ENCODE results near the gene PPP1R1C.

The PPP1R1C gene

DNA sequence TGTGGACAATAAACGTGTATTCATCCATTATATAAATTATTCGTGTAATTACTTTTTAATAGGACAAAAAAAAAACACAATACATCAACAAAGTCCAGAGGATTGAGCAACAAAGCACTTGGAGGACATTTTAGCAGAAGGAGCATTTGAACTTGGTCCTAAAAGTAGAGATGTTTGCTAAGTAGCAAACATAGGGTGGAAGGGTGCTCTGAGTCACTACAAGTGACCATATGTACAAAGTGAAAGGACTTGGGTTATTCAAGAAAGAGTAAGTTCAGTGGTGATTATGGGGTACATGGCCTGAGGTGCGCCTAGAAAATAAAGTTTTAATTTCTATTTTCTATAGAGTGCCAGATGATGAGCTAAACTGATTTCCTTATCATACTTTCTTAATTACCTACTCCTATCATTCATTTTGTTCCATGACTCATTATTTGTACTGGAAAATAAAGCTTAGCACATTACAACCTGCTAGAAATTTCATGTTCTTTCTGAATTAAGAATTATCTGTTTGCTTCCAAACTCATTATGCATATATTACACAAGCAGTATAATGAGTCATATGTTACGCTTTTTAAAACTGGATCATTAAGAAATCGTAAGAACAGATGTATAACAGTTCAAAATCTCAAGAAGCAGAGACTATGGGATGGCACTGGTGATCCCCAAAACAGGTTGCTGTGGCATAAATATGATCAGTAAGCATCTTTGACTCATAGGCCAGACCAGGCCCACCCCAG lies 13.1 kb upstream of the PPP1R1C start:
- no peak for ATAC-seq

GRCh38 chr2:181973171-181973783 lies 12.4 kb upstream of the PPP1R1C start:
- no peak for ATAC-seq

GRCh38 chr2:181977661-181978350 lies 7.8 kb upstream of the PPP1R1C start:
- peak; percentile 75 to 76 for ATAC-seq

DNA sequence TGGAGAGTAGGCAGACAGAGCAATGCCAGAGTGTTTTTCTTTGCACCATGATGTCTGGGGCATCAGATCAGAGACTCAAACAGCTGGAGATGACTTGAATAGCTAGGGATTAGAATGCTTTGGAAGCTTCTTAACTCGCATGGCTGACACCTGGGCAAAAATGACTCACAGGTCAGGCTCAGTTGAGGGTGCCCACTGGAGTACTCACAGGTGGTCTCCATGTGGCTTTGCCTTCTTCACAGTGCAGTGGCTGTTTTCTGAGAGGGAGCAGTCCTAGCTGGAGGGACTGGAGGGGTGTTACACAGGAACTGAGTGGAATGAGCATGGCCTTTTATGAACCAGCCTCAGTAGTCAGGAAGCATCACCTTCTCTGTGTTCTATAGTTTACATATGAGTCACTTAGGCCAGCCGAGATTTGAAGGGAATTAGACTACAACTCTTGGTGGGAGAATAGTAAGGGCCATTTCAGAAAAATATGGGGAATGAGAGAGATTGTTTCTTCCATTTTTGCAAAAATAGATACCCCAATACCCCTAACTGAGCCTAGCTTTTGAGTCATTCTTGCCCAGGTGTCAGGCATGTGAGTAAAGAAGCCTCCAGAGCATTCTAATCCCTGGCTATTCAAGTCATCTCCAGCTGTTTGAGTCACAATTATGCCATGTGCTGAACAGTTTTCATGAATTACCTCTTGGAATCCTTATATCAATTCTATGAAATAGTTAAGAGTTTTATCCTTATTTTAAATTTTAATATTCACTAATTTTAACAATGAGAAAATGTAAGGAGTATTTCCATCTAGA lies 7.1 kb upstream of the PPP1R1C start:
- ATAC-seq, result no peak

DNA sequence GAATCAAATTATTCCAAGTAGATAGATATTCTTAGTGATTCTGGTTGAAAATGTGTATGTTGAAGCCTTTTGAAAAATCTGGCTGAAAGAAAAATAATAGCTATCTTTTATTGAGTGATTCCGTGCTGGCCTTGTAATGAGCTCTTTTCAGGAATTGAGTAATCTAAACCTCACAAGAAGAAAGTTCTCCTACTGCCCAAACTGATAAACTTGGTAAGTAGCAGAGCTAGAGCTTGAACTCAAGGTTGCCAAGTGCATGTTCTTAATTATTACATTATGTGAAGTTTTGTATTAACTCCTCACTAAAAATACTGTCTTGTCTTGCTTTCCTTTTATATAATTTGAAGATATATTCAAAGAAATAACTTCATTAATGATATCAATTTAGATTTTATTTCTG lies 1.6 kb upstream of the PPP1R1C start:
- ATAC-seq, result no peak

GRCh38 chr2:181984814-181985631 lies 630 bp upstream of the PPP1R1C start:
- no peak for ATAC-seq

DNA sequence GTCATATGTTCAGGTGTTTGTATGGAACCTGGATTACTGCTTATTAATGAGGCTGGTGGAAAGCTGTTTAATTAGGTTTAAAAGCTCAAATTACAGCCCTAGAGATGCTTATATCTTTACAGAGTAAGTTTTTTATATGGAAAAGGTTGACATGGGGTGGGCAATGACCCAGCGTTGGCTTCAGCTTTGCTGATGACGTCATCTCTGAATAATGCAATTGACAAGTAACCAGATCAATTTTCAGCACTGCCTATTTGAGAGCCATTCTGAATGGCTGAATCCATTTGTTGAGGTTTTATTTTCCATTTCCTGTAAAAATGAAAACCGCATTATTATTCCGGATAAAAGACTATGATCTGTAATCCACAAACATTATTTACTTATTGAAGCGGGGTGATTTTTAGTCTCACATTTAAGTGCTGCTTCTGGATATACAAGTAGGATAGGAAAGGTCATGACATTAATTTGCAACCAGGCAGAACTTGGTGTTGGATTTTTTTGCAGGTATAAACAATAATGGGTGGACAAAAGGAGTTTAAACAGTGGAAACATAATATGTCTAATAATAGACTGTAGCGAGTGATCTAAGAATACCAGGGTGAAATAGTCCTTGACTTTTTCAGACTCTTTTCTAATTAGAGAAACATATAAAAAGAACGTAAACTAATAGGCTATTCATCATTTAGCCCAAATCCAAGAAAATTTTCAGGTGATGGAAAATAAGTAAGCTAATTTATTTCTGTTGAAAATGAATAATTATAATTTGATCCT lies 2.7 kb downstream of the PPP1R1C start:
- no peak for ATAC-seq

DNA sequence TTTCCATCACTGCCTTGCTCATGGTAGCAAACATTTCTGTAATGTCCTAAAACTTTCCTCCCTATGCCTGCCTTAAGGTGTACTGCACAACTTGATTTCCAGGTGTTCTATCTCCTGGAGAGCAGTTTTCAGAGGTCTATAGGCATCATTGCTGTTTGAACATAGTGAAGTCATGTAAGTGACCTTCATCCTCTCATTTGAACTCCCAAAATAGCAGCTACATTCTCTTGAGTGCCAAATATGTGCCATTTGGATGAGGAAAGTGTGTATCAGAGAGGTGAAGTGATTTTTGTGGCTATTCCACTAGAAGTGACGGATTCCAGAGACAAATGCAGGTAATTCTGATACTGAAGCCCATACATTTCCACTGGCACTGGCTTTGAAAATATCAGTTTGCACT lies 3.4 kb downstream of the PPP1R1C start:
- no peak for ATAC-seq

- ATAC-seq, result peak in 1 of 2 donors; percentile 27
Measured at GRCh38 chr2:181991171-181991885, 5.7 kb downstream of the PPP1R1C start.

- ATAC-seq, result no peak
Measured at GRCh38 chr2:181992776-181993175, 7.1 kb downstream of the PPP1R1C start.

GRCh38 chr2:181995289-181995688 lies 9.6 kb downstream of the PPP1R1C start:
- ATAC-seq, result peak in 1 of 2 donors; percentile 20

DNA sequence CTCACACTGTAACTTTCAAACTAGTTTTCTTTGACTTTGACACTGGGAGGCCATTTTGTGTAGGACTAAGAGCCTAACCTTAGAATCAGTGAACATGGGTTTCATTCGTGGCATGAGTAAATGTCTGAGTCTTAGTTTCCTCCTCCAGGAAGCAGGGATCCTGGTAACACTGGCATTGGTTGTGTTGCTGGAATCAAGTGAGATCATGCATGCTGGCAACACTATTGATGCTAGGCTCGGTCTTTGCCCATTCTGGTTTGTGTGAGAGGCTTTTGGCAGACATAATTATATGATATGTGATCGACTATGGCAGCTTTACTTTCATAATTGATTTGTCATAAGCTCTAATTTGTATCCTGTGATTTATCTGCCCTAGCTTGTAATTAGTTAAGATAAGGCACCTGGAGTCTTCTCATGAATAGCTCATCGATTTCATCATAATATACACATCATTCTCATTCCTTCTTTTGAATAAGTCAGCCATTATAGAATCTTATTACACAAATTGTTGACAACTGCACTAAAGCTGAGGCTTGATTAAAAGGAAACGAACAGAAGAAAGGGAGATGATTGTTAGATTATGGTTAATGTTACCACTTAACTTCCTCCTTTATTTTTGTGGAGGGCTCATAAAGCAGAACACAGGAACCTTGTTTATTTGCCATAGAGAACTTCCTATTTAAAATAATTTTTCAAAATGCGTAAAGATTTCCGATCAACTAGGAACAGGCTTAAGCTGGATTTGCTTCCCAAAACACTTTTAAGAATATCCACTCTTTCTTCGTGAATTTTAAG lies 12.6 kb downstream of the PPP1R1C start:
- ATAC-seq, result no peak

- no peak for ATAC-seq
Measured at GRCh38 chr2:181998891-181999654, 13.4 kb downstream of the PPP1R1C start.

- ATAC-seq, result no peak
Measured at GRCh38 chr2:181999911-182000310, 14.3 kb downstream of the PPP1R1C start.

DNA sequence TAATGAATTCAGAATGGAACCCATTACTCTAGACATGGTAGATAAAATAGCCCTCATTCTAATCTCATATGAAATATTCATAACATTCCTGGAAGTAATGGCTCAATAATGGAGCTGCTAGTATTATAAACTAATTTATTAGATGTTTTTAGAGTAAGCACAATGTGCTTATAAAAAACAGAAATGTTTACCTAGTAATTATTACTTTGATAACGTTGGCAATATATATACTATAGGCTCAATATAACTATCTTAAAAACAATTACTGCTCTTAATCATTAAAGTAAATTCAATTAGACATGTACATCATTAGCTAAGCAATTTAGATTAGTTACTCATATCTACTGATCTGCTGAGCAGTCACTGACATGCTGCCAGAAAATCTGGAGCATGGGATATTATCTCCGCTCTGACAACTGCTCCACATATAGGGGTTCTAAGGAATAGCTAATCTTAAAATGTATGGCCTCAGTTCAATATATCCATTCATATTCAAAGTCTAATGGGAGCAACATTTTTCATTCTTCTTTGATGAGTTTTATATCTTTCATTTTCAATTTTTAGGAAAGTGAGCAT lies 19.4 kb downstream of the PPP1R1C start:
- ATAC-seq, result no peak

- no peak for ATAC-seq
Measured at GRCh38 chr2:182006595-182007341, 21.1 kb downstream of the PPP1R1C start.

- no peak for ATAC-seq
Measured at GRCh38 chr2:182014284-182014683, 28.6 kb downstream of the PPP1R1C start.
